ENCODE measurements around the gene OR51M1. TPM values are rescaled to one million over a fixed set of nuclear protein-coding genes. Genes with fewer than 3 reads are reported as not detected.
"Not testable (repeated sequence)": the region's sequence is repeated elsewhere in the genome, so short reads cannot be mapped to it uniquely, and the experiment has no call there.

OR51M1 gene
- total RNA-seq, 1 experiment from 2014 or later, result not detected

DNA sequence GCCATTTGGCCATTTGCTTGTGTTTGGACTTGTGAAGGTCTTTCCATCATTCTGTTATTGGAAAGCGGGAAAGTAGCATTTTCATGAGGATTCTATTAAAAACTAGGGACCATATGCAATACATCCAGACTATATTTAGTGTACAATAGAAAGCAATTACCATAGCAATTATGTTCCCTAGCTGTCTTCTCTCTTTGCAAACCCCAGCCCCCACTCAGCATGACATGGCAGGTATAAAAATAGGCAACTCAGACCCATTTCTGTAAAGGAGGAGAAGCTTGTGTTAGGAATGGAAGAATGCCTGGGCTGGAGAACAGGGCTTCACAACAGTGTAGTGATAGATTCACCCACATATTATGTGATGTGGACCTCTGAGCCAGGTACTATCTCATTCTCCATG lies 19.9 kb upstream of the OR51M1 start:
- no peaks in the 10 kb centered on the region; the same call in 1 of the 2 replicates for H3K27me3 ChIP-seq (ENCODE audit: control insufficient read depth, insufficient read depth, low read length)
- ATAC-seq (no peak), DNase-seq (ENCODE audit: low read depth, low spot score) (no peak)
- CTCF ChIA-PET, result no interaction called here
- TF ChIP-seq, protein P1, sequence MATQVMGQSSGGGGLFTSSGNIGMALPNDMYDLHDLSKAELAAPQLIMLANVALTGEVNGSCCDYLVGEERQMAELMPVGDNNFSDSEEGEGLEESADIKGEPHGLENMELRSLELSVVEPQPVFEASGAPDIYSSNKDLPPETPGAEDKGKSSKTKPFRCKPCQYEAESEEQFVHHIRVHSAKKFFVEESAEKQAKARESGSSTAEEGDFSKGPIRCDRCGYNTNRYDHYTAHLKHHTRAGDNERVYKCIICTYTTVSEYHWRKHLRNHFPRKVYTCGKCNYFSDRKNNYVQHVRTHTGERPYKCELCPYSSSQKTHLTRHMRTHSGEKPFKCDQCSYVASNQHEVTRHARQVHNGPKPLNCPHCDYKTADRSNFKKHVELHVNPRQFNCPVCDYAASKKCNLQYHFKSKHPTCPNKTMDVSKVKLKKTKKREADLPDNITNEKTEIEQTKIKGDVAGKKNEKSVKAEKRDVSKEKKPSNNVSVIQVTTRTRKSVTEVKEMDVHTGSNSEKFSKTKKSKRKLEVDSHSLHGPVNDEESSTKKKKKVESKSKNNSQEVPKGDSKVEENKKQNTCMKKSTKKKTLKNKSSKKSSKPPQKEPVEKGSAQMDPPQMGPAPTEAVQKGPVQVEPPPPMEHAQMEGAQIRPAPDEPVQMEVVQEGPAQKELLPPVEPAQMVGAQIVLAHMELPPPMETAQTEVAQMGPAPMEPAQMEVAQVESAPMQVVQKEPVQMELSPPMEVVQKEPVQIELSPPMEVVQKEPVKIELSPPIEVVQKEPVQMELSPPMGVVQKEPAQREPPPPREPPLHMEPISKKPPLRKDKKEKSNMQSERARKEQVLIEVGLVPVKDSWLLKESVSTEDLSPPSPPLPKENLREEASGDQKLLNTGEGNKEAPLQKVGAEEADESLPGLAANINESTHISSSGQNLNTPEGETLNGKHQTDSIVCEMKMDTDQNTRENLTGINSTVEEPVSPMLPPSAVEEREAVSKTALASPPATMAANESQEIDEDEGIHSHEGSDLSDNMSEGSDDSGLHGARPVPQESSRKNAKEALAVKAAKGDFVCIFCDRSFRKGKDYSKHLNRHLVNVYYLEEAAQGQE (IDR thresholded peaks at IDR 0.05; ENCODE audit: insufficient read depth in 1 of 2, low read depth in 2 of 2, low read length in 1 of 2), result no peak
- TF ChIP-seq SIN3A (IDR thresholded peaks at IDR 0.05; ENCODE audit: borderline replicate concordance, insufficient read depth, low read depth, low read length) (no peak), POLR2AphosphoS5 (IDR thresholded peaks at IDR 0.05; ENCODE audit: low read depth, low read length) (no peak), TCF7L2 (IDR thresholded peaks at IDR 0.05; ENCODE audit: low read depth, low read length) (no peak)
- TF ChIP-seq, protein P2, sequence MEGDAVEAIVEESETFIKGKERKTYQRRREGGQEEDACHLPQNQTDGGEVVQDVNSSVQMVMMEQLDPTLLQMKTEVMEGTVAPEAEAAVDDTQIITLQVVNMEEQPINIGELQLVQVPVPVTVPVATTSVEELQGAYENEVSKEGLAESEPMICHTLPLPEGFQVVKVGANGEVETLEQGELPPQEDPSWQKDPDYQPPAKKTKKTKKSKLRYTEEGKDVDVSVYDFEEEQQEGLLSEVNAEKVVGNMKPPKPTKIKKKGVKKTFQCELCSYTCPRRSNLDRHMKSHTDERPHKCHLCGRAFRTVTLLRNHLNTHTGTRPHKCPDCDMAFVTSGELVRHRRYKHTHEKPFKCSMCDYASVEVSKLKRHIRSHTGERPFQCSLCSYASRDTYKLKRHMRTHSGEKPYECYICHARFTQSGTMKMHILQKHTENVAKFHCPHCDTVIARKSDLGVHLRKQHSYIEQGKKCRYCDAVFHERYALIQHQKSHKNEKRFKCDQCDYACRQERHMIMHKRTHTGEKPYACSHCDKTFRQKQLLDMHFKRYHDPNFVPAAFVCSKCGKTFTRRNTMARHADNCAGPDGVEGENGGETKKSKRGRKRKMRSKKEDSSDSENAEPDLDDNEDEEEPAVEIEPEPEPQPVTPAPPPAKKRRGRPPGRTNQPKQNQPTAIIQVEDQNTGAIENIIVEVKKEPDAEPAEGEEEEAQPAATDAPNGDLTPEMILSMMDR (IDR thresholded peaks at IDR 0.05), result no peak
- H3K9me3 ChIP-seq (ENCODE audit: control insufficient read depth, insufficient read depth, low read depth, low read length), result no peaks in the 10 kb centered on the region
- no peaks in the 10 kb centered on the region for H3K36me3 ChIP-seq (ENCODE audit: control insufficient read depth, insufficient read depth, low read length)
- intact Hi-C loops (cut with micrococcal nuclease; ENCODE audit: unreplicated experiment) (no loop called here), in situ Hi-C loops (cut with HindIII; ENCODE audit: low pct_unique_long_range_greater_than_20kb, low sequenced_read_pairs) (no loop called here)
- no peaks in the 10 kb centered on the region for H3K4me1 ChIP-seq (ENCODE audit: control insufficient read depth, insufficient read depth, low read length)
- H3K4me3 ChIP-seq (ENCODE audit: low read depth in 2 of 2, low read length in 2 of 2), result no peak overlapping the region
- no TSS peak for BruUV-seq (replicated peaks)
- H3K27ac ChIP-seq (ENCODE audit: low read length), result no peak overlapping the region
- POLR2A ChIA-PET, result no interaction called here

DNA sequence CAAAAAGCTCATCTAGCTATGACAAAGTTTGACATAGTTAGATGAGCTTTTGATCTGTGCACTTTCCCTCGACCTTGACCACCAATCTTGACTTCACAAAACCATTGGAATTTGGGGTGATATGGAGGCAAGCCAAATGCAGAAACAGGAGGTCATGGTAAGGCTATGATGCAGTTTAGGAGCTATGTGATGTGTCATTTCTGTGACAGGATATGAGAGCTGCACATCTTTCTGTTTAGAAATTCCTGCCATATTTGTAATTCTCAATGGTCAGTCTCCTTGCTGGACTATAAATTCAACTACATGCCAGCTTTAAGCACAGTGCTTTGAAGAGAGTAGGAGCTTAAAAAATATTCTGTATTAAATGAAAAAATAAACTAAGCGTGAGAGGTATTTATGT lies 19.4 kb upstream of the OR51M1 start:
- TF ChIP-seq POLR2AphosphoS5 (IDR thresholded peaks at IDR 0.05; ENCODE audit: low read depth, low read length) (no peak), SIN3A (IDR thresholded peaks at IDR 0.05; ENCODE audit: borderline replicate concordance, insufficient read depth, low read depth, low read length) (no peak), TCF7L2 (IDR thresholded peaks at IDR 0.05; ENCODE audit: low read depth, low read length) (no peak)
- TF ChIP-seq, protein P1 (IDR thresholded peaks at IDR 0.05; ENCODE audit: insufficient read depth in 1 of 2, low read depth in 2 of 2, low read length in 1 of 2), result no peak
- TF ChIP-seq, protein P2 (IDR thresholded peaks at IDR 0.05), result no peak
- H3K4me3 ChIP-seq (ENCODE audit: low read depth in 2 of 2, low read length in 2 of 2), result no peak overlapping the region
- H3K4me1 ChIP-seq (ENCODE audit: control insufficient read depth, insufficient read depth, low read length), result no peaks in the 10 kb centered on the region
- CTCF ChIA-PET, result no interaction called here
- H3K27ac ChIP-seq (ENCODE audit: low read length), result no peak overlapping the region
- no peaks in the 10 kb centered on the region for H3K36me3 ChIP-seq (ENCODE audit: control insufficient read depth, insufficient read depth, low read length)
- intact Hi-C loops (cut with micrococcal nuclease; ENCODE audit: unreplicated experiment) (no loop called here), in situ Hi-C loops (cut with HindIII; ENCODE audit: low pct_unique_long_range_greater_than_20kb, low sequenced_read_pairs) (no loop called here)
- H3K27me3 ChIP-seq (ENCODE audit: control insufficient read depth, insufficient read depth, low read length), result no peaks in the 10 kb centered on the region; the same call in 1 of the 2 replicates
- no peak for ATAC-seq
- no TSS peak for BruUV-seq (replicated peaks)
- H3K9me3 ChIP-seq (ENCODE audit: control insufficient read depth, insufficient read depth, low read depth, low read length), result no peaks in the 10 kb centered on the region
- POLR2A ChIA-PET, result no interaction called here
- no peak for DNase-seq (ENCODE audit: low read depth, low spot score)

DNA sequence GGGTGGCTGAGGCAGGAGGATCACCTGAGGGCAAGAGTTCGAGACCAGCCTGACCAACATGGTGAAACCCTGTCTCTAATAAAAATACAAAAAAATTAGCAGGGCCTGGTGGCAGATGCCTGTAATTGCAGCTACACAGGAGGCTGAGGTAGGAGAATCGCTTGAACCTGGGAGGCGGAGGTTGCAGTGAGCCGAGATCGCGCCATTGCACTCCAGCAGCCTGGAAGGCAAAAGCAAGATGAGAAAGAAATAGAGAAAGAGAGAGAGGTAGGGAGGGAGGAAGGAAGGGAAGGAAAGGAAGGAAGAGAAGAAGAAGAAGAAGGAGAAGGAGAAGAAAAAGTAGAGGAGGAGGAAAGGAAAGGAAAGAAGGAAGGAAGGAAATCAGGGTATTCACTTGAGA lies 17.2 kb upstream of the OR51M1 start:
- H3K9me3 ChIP-seq (ENCODE audit: control insufficient read depth, insufficient read depth, low read depth, low read length); intact Hi-C loops (cut with micrococcal nuclease; ENCODE audit: unreplicated experiment); CTCF ChIA-PET; ATAC-seq; H3K4me1 ChIP-seq (ENCODE audit: control insufficient read depth, insufficient read depth, low read length); H3K4me3 ChIP-seq (ENCODE audit: low read depth in 2 of 2, low read length in 2 of 2); H3K27ac ChIP-seq (ENCODE audit: low read length); DNase-seq (ENCODE audit: low read depth, low spot score); H3K27me3 ChIP-seq (ENCODE audit: control insufficient read depth, insufficient read depth, low read length); POLR2A ChIA-PET; H3K36me3 ChIP-seq (ENCODE audit: control insufficient read depth, insufficient read depth, low read length); BruUV-seq (replicated peaks); in situ Hi-C loops (cut with HindIII; ENCODE audit: low pct_unique_long_range_greater_than_20kb, low sequenced_read_pairs): not testable (repeated sequence)

Measured in Panc1 (cell line).